ENCODE results near the gene CRX. TPM values are rescaled to one million over a fixed set of nuclear protein-coding genes. Genes with fewer than 3 reads are reported as not detected.
A peak's percentile ranks its signal among the peaks of the same experiment; 100 is the strongest.

CRX gene
- total RNA-seq, 1 experiment from 2014 or later: not detected

DNA sequence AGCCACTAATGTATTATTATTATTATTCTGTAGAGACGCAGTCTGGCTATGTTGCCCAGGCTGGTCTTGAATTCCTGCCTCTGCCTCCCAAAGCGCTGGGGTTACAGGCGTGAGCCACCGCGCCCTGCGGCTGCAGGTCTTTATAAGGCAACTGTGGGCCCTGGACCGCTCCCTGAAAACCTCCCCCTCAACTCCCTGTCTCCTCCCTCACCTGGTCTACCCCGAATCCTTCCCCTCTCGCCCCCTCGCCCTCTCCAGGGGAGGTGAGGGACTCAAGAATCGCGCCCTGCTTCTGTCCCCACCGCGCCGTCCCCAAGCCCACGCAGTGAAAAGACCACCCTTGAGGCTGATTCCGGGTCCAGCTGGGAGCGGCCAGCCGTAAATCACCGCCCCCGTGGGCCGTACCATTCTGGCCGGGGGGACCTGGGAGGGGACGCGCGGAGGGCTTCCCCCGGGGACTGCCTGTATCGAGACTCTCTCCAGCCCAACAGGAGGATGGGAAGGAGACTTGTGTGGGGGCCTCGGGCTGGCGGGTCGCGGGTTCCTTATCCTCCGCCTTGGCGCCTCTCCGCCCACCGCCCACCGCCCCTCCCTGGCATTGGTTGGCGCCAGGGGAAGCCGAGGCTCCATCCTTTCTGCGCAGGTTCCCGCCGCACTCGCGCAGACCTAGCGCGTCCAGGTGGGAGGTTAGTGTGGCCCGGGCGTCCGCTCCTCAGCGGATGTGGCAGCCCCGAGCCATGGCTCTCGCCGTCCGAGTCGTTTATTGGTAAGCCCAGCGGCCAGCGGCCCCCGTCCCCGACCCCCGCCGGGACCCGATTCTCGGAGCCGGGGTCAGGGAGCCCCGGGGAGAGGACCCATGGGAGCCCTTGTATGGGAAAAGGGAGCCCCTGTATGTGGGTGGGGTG is 43.4 kb upstream of the CRX start, which contains the start of gene SELENOW:
Gene SELENOW, plus strand, starts transcription at position 655 of the 905 bp plus-strand sequence. Its CDS starts 83 bp downstream, at position 738.
- H3K27ac ChIP-seq: peak within 1 kb of the TSS; percentile 84
- no peaks in the 10 kb centered on the region for H3K27me3 ChIP-seq (ENCODE audit: insufficient read depth, low read depth)
- peak within 1 kb of the TSS; percentile 95 for H3K4me2 ChIP-seq
- ChIA-PET POLR2A (ENCODE audit: unreplicated experiment) (interaction anchor here (0.7 kb wide), 1 partner anchor 13 kb away, joined by 3 read pairs; no protein-coding TSS in a partner anchor), CTCF (no interaction called here)
- DNase-seq: peak; percentile 75 to 85
- no peaks in the 10 kb centered on the region for H3K9me3 ChIP-seq (ENCODE audit: insufficient read depth, low read depth)
- peak within 1 kb of the TSS; percentile 95 for H3K4me3 ChIP-seq
- intact Hi-C loops (cut with micrococcal nuclease; ENCODE audit: unreplicated experiment): no loop called here
- BruUV-seq (replicated peaks): no TSS peak
- no peaks in the 10 kb centered on the region for H3K9me2 ChIP-seq (ENCODE audit: insufficient read depth)
- H4K20me1 ChIP-seq (ENCODE audit: insufficient read depth): 0 out of 2 replicates have a peak, but pooled peaks cover 4% of the 10 kb centered on the region
- peak within 1 kb of the TSS; percentile 98 for H2AFZ ChIP-seq
- no peak for TF ChIP-seq EZH2 (IDR thresholded peaks at IDR 0.05; ENCODE audit: low read depth)
- TF ChIP-seq, protein P1, sequence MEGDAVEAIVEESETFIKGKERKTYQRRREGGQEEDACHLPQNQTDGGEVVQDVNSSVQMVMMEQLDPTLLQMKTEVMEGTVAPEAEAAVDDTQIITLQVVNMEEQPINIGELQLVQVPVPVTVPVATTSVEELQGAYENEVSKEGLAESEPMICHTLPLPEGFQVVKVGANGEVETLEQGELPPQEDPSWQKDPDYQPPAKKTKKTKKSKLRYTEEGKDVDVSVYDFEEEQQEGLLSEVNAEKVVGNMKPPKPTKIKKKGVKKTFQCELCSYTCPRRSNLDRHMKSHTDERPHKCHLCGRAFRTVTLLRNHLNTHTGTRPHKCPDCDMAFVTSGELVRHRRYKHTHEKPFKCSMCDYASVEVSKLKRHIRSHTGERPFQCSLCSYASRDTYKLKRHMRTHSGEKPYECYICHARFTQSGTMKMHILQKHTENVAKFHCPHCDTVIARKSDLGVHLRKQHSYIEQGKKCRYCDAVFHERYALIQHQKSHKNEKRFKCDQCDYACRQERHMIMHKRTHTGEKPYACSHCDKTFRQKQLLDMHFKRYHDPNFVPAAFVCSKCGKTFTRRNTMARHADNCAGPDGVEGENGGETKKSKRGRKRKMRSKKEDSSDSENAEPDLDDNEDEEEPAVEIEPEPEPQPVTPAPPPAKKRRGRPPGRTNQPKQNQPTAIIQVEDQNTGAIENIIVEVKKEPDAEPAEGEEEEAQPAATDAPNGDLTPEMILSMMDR (conservative IDR thresholded peaks at IDR 0.05): no peak
- H3K36me3 ChIP-seq (ENCODE audit: low read depth): peaks cover 9% of the 10 kb centered on the region; the same call in 1 of the 2 replicates
- peaks cover 30% of the 10 kb centered on the region; the same call in 1 of the 2 replicates for H3F3A ChIP-seq (ENCODE audit: insufficient read depth, low read depth)
- peaks cover 24% of the 10 kb centered on the region for H3K4me1 ChIP-seq (replicated peaks; ENCODE audit: insufficient read depth)
- peaks cover 23% of the 10 kb centered on the region for H3K79me2 ChIP-seq (ENCODE audit: low read depth)

DNA sequence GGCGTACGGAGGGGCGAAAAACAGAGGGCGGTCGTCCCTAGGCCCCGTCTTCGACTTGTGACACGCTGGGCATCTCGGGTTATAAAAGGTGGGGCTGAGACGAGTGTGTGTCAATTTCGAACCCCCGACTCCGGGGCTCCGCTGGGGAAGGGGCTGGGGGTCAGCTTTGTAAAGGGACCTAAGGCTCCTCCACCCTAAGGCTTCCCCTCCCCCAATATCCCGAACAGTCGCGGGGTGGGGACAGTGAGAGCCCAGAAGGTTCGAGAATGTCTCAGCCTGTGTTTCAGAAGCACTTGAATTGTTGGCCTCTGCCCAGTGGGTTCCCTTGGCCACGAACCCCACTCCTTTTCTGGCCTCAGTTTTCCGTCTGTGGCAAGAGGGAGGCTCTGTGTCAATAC is 42.8 kb upstream of the CRX start:
- peaks cover 23% of the 10 kb centered on the region for H3K79me2 ChIP-seq (ENCODE audit: low read depth)
- peak overlapping the region; percentile 95 for H3K4me3 ChIP-seq
- CTCF ChIA-PET: no interaction called here
- H3K4me1 ChIP-seq (replicated peaks; ENCODE audit: insufficient read depth): peaks cover 24% of the 10 kb centered on the region
- TF ChIP-seq, protein P1 (conservative IDR thresholded peaks at IDR 0.05): no peak
- TSS peak; percentile 68 for BruUV-seq (replicated peaks)
- H3K4me2 ChIP-seq: peak overlapping the region; percentile 95
- H3K9me3 ChIP-seq (ENCODE audit: insufficient read depth, low read depth): no peaks in the 10 kb centered on the region
- POLR2A ChIA-PET (ENCODE audit: unreplicated experiment): interaction anchor here (0.6 kb wide), 1 partner anchor 217 kb away, joined by 3 read pairs; no protein-coding TSS in a partner anchor
- H3K27ac ChIP-seq: 0 out of 2 replicates have a peak overlapping the region, but pooled peaks have one; percentile 84
- H3K36me3 ChIP-seq (ENCODE audit: low read depth): peaks cover 9% of the 10 kb centered on the region; the same call in 1 of the 2 replicates
- H3K27me3 ChIP-seq (ENCODE audit: insufficient read depth, low read depth): no peaks in the 10 kb centered on the region
- H2AFZ ChIP-seq: peak overlapping the region; percentile 98
- intact Hi-C loops (cut with micrococcal nuclease; ENCODE audit: unreplicated experiment): loop anchor here (1.0 kb wide), 1 partner anchor 11 kb away; no protein-coding TSS in a partner anchor
- no peak for DNase-seq
- peaks cover 30% of the 10 kb centered on the region; the same call in 1 of the 2 replicates for H3F3A ChIP-seq (ENCODE audit: insufficient read depth, low read depth)
- H4K20me1 ChIP-seq (ENCODE audit: insufficient read depth): 0 out of 2 replicates have a peak, but pooled peaks cover 4% of the 10 kb centered on the region
- H3K9me2 ChIP-seq (ENCODE audit: insufficient read depth): no peaks in the 10 kb centered on the region

DNA sequence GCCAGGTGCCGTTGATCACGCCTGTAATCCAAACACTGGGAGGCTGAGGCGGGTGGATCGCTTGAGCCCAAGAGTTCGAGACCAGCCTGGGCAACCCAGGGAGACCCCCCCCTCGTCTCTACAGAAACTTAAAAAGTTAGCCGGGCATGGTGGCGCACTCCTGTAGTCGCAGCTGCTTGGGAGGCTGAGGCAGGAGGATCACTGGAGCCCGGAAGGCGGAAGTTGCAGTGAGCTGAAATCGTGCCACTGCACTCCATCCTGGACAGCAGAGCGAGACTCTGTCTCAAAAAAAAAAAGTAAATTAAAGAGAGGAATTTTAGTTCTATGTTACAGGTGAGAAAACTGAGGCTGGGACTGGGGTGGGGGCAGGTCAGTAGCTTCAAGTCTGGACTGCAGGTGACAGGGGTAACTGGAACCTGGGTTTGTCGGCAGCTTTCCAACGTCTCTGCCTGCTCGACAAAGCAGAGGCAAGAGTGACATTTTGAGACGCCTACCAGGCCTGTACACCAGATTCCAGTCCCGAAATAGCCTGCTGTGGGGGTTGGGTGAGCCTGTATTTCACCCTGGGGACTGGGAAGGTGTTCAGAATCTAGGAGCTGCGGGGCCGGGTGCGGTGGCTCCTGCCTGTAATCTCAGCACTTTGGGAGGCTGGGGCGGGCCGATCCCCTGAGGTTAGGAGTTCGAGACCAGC is 42.1 kb upstream of the CRX start:
- POLR2A ChIA-PET (ENCODE audit: unreplicated experiment): interaction anchor here (0.6 kb wide), 1 partner anchor 218 kb away, joined by 3 read pairs; no protein-coding TSS in a partner anchor
- H3K4me3 ChIP-seq: peak overlapping the region; percentile 95
- H3K4me1 ChIP-seq (replicated peaks; ENCODE audit: insufficient read depth): peaks cover 24% of the 10 kb centered on the region
- H3K36me3 ChIP-seq (ENCODE audit: low read depth): peaks cover 9% of the 10 kb centered on the region; the same call in 1 of the 2 replicates
- H3K4me2 ChIP-seq: peak overlapping the region; percentile 95
- no peaks in the 10 kb centered on the region for H3K9me3 ChIP-seq (ENCODE audit: insufficient read depth, low read depth)
- CTCF ChIA-PET: no interaction called here
- no TSS peak for BruUV-seq (replicated peaks)
- H4K20me1 ChIP-seq (ENCODE audit: insufficient read depth): 0 out of 2 replicates have a peak, but pooled peaks cover 4% of the 10 kb centered on the region
- H2AFZ ChIP-seq: peak overlapping the region; percentile 98
- H3K9me2 ChIP-seq (ENCODE audit: insufficient read depth): no peaks in the 10 kb centered on the region
- intact Hi-C loops (cut with micrococcal nuclease; ENCODE audit: unreplicated experiment): loop anchor here (1.0 kb wide), 1 partner anchor 11 kb away; no protein-coding TSS in a partner anchor
- TF ChIP-seq EZH2 (IDR thresholded peaks at IDR 0.05; ENCODE audit: low read depth): no peak
- TF ChIP-seq, protein P1 (conservative IDR thresholded peaks at IDR 0.05): no peak
- H3K27me3 ChIP-seq (ENCODE audit: insufficient read depth, low read depth): no peaks in the 10 kb centered on the region
- peaks cover 23% of the 10 kb centered on the region for H3K79me2 ChIP-seq (ENCODE audit: low read depth)
- no peak overlapping the region for H3K27ac ChIP-seq
- DNase-seq: no peak
- H3F3A ChIP-seq (ENCODE audit: insufficient read depth, low read depth): peaks cover 30% of the 10 kb centered on the region; the same call in 1 of the 2 replicates
